ENCODE measurements around the gene CSPG5.

CSPG5 gene

GRCh38 chr3:47606165-47606564 lies 27.5 kb upstream of the CSPG5 start:
- no peak for DNase-seq
- no peaks in the 10 kb centered on the region for H3K27me3 Mint-ChIP-seq (ENCODE audit: low read depth, poor library complexity)
- H3K36me3 Mint-ChIP-seq (ENCODE audit: low read depth), result peaks cover 73% of the 10 kb centered on the region
- peak overlapping the region; percentile 9 for H3K27ac Mint-ChIP-seq
- H3K4me1 Mint-ChIP-seq, result no peaks in the 10 kb centered on the region
- TF ChIP-seq CTCF (IDR thresholded peaks at IDR 0.05), result no peak
- H3K9me3 Mint-ChIP-seq, result no peaks in the 10 kb centered on the region
- H3K4me3 Mint-ChIP-seq, result no peak overlapping the region

- H3K4me1 Mint-ChIP-seq, result no peaks in the 10 kb centered on the region
- H3K27me3 Mint-ChIP-seq (ENCODE audit: low read depth, poor library complexity), result no peaks in the 10 kb centered on the region
- H3K4me3 Mint-ChIP-seq, result no peak overlapping the region
- no peak for TF ChIP-seq CTCF (IDR thresholded peaks at IDR 0.05)
- no peaks in the 10 kb centered on the region for H3K9me3 Mint-ChIP-seq
- H3K36me3 Mint-ChIP-seq (ENCODE audit: low read depth), result peaks cover 71% of the 10 kb centered on the region
- H3K27ac Mint-ChIP-seq, result no peak overlapping the region
- DNase-seq, result no peak
Measured at GRCh38 chr3:47605652-47606051, 27.0 kb upstream of the CSPG5 start.

GRCh38 chr3:47604145-47604544 lies 25.5 kb upstream of the CSPG5 start:
- H3K27ac Mint-ChIP-seq, result no peak overlapping the region
- H3K9me3 Mint-ChIP-seq, result no peaks in the 10 kb centered on the region
- no peak overlapping the region for H3K4me3 Mint-ChIP-seq
- no peak for TF ChIP-seq CTCF (IDR thresholded peaks at IDR 0.05)
- no peaks in the 10 kb centered on the region for H3K27me3 Mint-ChIP-seq (ENCODE audit: low read depth, poor library complexity)
- no peak for DNase-seq
- peaks cover 67% of the 10 kb centered on the region for H3K36me3 Mint-ChIP-seq (ENCODE audit: low read depth)
- no peaks in the 10 kb centered on the region for H3K4me1 Mint-ChIP-seq

GRCh38 chr3:47603332-47603731 lies 24.7 kb upstream of the CSPG5 start:
- no peak overlapping the region for H3K4me3 Mint-ChIP-seq
- no peak for DNase-seq
- H3K36me3 Mint-ChIP-seq (ENCODE audit: low read depth), result peaks cover 67% of the 10 kb centered on the region
- no peaks in the 10 kb centered on the region for H3K27me3 Mint-ChIP-seq (ENCODE audit: low read depth, poor library complexity)
- H3K27ac Mint-ChIP-seq, result no peak overlapping the region
- H3K4me1 Mint-ChIP-seq, result no peaks in the 10 kb centered on the region
- H3K9me3 Mint-ChIP-seq, result no peaks in the 10 kb centered on the region
- TF ChIP-seq CTCF (IDR thresholded peaks at IDR 0.05), result no peak

GRCh38 chr3:47601281-47601680 lies 22.6 kb upstream of the CSPG5 start:
- Mint-ChIP-seq H3K36me3 (ENCODE audit: low read depth) (peaks cover 78% of the 10 kb centered on the region), H3K4me3 (no peak overlapping the region), H3K27me3 (ENCODE audit: low read depth, poor library complexity) (no peaks in the 10 kb centered on the region), H3K27ac (no peak overlapping the region), H3K9me3 (no peaks in the 10 kb centered on the region), H3K4me1 (no peaks in the 10 kb centered on the region)
- no peak for DNase-seq
- no peak for TF ChIP-seq CTCF (IDR thresholded peaks at IDR 0.05)

GRCh38 chr3:47594792-47595191 lies 16.1 kb upstream of the CSPG5 start:
- Mint-ChIP-seq H3K27me3 (ENCODE audit: low read depth, poor library complexity) (peaks cover 3% of the 10 kb centered on the region), H3K4me1 (no peaks in the 10 kb centered on the region), H3K4me3 (no peak overlapping the region), H3K9me3 (no peaks in the 10 kb centered on the region), H3K27ac (peak overlapping the region; percentile 77), H3K36me3 (ENCODE audit: low read depth) (peaks cover 85% of the 10 kb centered on the region)
- no peak for DNase-seq
- TF ChIP-seq CTCF (IDR thresholded peaks at IDR 0.05), result no peak
